ENCODE measurements around the gene AKT1.
"Not testable (repeated sequence)": the region's sequence is repeated elsewhere in the genome, so short reads cannot be mapped to it uniquely, and the experiment has no call there.

The AKT1 gene

GRCh38 chr14:104794993-104795780, at the start of gene AKT1:
Gene AKT1 (minus strand): TSS chr14:104795748. CDS start chr14:104792643, 3,105 bp downstream.
- DNase-seq (ENCODE audit: low spot score) = peak; percentile 22

GRCh38 chr14:104845033-104845666, 49.6 kb upstream of the AKT1 start:
- no peak for DNase-seq (ENCODE audit: low spot score)

GRCh38 chr14:104844306-104845032, 48.9 kb upstream of the AKT1 start:
- DNase-seq (ENCODE audit: low spot score) = peak; percentile 16

DNA sequence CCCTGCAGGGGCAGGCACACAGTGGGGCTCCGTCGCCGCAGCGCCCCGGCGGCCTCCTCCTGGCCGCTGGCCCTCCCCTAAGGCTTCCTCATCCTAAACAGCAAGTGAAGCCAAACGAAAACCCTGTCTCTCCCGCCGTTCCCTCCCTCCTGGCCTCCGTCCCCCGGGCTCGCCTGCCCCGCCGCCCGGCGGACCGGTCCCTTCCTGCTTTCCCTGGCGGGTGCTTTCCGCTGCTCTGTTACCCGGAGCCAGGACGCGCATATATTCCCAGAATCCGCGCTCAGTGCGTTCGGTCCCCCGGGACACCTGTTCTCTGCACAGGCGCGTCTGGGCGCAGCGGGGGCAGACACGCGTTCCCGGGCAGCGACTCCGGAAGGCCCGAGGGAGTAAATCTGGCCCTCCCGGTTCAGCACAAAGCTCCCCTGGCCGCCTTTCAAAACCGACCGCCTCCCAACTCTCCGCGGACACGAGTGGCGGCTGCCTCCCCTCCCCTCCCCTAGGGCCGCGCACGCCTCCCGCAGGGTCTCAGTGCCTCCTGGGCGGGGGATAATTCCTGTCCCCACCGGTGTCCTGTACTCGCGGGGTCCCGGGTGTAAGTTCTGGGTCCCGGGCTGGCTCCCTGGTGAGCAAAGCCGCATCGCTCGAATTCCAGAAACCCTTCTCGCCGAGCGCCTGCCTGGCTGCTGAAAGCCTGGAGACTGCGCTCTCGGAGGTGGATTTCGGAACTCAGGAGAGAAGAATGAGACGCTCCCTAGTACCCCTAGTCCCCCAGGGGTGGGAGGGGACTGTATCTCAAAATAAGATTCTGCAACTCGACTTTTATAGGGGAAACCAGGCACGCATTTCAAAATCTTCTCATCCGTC, 48.1 kb upstream of the AKT1 start:
- DNase-seq (ENCODE audit: low spot score) = peak; percentile 33

GRCh38 chr14:104843006-104843405, 47.5 kb upstream of the AKT1 start:
- no peak for DNase-seq (ENCODE audit: low spot score)

DNA sequence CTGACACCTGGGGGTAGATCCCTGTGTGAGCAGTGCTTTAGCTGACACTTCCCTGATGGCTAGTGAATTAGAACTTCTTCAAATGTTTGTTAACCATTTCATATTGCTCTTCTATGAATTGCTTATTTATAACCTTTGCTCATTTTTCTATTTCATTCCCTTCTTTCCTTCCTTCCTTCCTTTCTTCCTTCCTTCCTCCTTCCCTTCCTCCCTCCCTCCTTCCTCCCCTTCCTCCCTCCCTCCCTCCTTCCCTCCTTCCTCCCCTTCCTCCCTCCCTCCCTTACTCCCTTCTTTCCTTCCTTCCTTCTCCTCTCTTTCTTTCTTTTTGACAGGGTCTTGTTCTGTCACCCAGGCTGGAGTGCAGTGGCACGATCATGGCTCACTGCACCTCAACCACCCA, 46.2 kb upstream of the AKT1 start:
- no peak for DNase-seq (ENCODE audit: low spot score)

GRCh38 chr14:104836171-104836935, 40.8 kb upstream of the AKT1 start:
- not testable (repeated sequence) for DNase-seq (ENCODE audit: low spot score)

GRCh38 chr14:104830781-104831180, 35.2 kb upstream of the AKT1 start:
- no peak for DNase-seq (ENCODE audit: low spot score)

DNA sequence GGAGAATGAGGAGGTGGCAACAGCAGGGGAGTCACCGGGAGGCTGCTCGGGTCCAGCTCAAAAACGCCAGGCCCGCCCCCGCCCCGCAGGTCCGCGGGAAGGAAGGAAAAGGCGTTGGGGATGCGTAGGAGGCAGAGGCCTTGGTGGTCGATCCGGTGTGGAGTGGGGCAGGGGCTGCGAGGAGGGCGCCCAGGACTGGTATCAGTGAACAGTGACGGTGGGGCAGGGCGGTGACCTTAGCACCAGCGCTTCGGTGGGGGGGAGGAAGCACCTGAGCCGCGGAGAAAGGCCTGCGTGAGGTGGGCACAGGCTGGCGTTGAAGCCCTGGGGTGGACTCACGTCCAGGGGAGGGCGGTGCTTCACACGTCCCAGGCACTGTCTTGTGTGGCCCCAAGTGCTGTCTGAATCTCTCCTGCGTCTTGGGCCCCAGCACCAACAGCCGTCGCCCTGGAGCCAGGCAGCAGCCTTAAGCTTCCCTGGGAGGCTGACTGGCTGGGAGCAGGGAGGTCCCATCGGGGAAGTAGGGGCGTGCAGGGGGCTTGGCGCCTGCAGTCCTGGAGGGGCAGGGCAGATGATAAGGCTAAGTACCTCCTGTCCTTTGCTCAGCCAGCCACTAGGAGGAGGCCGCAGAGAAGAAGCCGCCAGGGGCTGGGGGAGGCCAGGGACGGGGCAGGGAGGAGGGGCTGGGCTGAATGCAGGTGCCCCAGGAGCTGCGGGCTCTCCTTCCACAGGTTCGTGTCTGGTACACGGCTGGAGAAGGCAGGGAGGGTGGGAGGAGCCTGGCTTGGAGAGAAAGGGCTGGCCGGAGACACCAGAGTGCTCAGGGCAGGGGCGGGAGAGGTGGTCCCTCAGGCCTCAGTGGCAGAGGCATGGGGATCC, 31.9 kb upstream of the AKT1 start:
- peak; percentile 64 for DNase-seq (ENCODE audit: low spot score)

DNA sequence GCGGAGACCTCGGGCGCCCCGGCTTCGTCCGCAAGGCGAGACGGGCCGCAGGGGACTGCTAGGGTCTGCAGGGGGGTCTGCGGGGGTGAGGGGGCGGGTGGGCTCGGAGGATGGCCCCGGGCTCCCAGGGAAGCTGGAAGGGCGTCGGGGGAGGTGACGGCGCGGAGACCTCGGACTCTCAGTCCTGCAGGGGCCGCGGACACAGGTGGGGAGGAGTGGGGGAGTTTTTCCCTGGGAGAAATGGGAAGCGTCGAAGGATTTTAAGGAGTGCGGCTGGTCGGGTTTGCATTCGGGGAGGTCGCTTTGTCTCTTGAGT, 31.3 kb upstream of the AKT1 start:
- DNase-seq (ENCODE audit: low spot score) = no peak

DNA sequence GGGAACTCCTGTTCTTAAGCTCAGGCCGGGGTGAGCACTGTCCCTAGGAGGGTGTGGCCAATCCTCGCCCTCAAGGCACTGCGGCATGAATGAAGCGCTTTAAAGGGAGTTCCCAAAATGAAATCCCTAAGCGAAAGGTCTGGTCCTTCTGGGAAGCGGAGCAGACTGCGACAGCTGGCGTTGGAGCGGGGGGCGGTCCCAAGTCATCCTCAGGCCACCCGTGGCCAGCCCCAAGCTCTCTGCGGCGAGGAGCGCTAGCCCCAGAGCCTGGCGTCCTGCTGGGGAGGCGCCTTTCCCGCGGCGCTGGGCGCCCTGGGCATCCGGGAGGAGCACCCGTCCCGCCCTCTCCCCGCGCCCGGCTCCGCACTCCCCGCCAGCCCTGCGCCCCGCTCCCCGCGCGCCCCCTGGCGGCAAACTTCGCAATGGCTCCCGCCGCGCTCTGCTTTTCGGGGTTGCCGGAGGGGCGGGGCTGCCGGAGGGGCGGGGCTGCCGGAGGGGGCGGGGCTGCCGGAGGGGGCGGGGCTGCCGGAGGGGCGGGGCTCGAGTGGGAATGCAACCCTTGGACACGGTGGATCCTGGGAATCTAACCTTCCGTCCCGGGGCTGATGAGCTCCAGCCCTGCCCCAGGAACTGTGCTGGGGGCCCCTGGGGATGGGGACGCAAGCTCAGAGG, 30.8 kb upstream of the AKT1 start:
- peak; percentile 82 for DNase-seq (ENCODE audit: low spot score)

DNA sequence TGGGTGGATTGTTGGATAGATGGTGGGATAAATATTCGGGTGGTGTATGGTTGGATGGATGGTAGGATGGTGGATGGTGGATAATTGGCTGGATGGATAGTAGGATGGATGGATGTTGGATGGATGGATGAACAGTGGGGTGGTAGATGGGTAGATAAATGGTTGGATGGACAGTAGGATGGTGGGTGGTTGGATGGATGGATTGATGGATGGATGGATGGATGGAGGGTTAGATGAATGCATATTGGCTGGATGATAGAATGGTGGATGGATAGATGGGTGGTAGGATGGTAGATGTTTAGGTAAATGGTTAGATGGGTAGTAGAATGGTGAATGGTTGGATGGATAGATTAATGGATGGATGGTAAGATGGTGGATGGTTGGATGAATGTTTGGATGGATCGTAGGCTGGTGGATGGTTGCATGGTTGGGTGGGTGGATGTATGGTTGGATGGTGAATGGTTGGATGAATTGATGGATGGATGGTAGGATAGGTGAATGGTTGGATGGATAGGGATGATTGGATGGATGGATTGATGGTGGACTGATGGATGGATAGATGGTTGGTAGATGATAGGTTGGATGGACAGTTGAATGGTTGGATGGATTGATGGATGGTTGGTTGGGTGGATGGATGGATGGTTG, 28.9 kb upstream of the AKT1 start:
- no peak for DNase-seq (ENCODE audit: low spot score)

GRCh38 chr14:104822821-104823615, 27.5 kb upstream of the AKT1 start:
- no peak for DNase-seq (ENCODE audit: low spot score)

- no peak for DNase-seq (ENCODE audit: low spot score)
Measured at GRCh38 chr14:104821971-104822608, 26.5 kb upstream of the AKT1 start.

DNA sequence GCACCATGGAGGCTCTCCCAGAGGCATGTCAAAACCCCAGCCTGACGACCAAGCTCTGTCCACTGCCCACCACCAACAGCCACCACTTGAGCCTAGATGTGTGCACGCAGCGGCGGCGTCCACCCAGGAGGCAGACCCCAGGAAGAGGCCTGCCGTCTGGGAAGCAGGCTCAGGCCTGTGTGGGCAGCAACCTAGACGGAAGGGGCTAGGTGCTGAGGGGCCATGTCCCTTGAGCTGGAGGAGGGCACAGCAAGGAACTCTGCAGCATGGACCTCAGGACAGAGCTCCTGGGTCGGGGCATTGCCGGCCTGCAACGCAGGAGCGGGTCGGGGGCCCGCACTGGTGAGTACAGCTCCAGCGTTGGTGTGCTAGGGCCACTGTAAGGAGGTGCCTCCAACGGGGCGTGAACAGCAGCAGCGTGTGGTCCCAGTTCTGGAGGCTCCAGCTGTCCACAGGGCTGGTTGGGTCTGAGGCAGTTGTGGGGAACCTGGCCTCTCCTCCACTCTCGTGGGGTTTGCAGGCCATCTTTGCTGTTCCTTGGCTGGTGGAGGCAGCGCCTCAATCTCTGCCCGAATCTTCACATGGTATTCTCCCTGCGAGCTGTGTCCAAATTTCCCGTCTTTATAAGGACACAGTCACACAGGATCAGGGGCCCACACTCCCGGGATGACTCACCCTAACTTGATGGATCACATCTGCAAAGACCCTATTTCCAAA, 25.8 kb upstream of the AKT1 start:
- no peak for DNase-seq (ENCODE audit: low spot score)

- DNase-seq (ENCODE audit: low spot score) = peak; percentile 77
Measured at GRCh38 chr14:104820669-104821228, 25.2 kb upstream of the AKT1 start.

GRCh38 chr14:104819361-104819781, 23.8 kb upstream of the AKT1 start:
- no peak for DNase-seq (ENCODE audit: low spot score)
